ENCODE data around the gene ATM.

The ATM gene

DNA sequence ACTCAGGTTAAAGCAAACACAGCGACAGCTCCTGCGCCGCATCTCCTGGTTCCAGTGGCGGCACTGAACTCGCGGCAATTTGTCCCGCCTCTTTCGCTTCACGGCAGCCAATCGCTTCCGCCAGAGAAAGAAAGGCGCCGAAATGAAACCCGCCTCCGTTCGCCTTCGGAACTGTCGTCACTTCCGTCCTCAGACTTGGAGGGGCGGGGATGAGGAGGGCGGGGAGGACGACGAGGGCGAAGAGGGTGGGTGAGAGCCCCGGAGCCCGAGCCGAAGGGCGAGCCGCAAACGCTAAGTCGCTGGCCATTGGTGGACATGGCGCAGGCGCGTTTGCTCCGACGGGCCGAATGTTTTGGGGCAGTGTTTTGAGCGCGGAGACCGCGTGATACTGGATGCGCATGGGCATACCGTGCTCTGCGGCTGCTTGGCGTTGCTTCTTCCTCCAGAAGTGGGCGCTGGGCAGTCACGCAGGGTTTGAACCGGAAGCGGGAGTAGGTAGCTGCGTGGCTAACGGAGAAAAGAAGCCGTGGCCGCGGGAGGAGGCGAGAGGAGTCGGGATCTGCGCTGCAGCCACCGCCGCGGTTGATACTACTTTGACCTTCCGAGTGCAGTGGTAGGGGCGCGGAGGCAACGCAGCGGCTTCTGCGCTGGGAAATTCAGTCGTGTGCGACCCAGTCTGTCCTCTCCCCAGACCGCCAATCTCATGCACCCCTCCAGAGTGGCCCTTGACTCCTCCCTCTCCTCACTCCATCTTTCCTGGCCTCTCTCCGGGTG lies at the start of gene ATM, which contains the start of gene NPAT (continued):
- TF ChIP-seq ZNF140 (tag by site-specific recombination; IDR thresholded peaks at IDR 0.05) (no peak), ZFP41 (tag by site-specific recombination; IDR thresholded peaks at IDR 0.05; ENCODE audit: borderline replicate concordance) (no peak), SP3 (tag by site-specific recombination; IDR thresholded peaks at IDR 0.05) (peak; percentile 71), KLF9 (tag by site-specific recombination; IDR thresholded peaks at IDR 0.05; ENCODE audit: low read depth) (peak; percentile 45; the same call in 1 of the 2 replicates)

DNA sequence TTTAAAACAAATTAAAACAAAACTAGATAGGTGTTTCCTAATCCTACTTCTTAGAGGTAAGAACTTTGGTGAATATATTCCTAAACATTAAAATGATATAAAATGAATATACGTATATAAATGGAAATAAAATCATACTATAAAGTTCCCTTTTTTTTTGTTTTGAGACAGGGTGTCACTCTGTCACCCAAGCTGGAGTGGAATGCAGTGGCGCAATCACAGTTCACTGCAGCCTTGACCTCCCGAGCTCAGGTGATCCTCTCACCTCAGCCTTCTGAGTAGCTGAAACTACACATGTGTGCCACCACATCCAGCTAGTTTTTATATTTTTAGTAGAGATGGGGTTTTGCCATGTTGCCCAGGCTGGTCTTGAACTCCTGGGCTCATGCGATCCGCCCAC lies 45.3 kb upstream of the ATM start:
- ChIA-PET CTCF (no interaction called here), POLR2A (no interaction called here)
- Histone ChIP-seq H3K9me3 (ENCODE audit: control insufficient read depth, insufficient read depth, low read depth, low read length) (no peaks in the 10 kb centered on the region), H3K36me3 (ENCODE audit: control insufficient read depth in 2 of 2, insufficient read depth in 1 of 2, low read length in 2 of 2) (peaks cover 11 to 86% of the 10 kb centered on the region in 2 experiments), H3K27ac (ENCODE audit: extremely low read depth, low read depth, low read length) (no peak overlapping the region), H3K4me3 (ENCODE audit: low read depth, low read length) (no peak overlapping the region), H3K4me1 (ENCODE audit: control insufficient read depth, insufficient read depth, low read length) (no peaks in the 10 kb centered on the region)
- TF ChIP-seq MYNN (tag by site-specific recombination; IDR thresholded peaks at IDR 0.05; ENCODE audit: borderline replicate concordance): no peak
- TF ChIP-seq ZNF501 (tag by site-specific recombination; IDR thresholded peaks at IDR 0.05): no peak
- TF ChIP-seq ZNF707 (tag by site-specific recombination; IDR thresholded peaks at IDR 0.05): no peak
- TF ChIP-seq ZBTB7A (tag by site-specific recombination; IDR thresholded peaks at IDR 0.05; ENCODE audit: low read depth): no peak
- TF ChIP-seq, protein P1, sequence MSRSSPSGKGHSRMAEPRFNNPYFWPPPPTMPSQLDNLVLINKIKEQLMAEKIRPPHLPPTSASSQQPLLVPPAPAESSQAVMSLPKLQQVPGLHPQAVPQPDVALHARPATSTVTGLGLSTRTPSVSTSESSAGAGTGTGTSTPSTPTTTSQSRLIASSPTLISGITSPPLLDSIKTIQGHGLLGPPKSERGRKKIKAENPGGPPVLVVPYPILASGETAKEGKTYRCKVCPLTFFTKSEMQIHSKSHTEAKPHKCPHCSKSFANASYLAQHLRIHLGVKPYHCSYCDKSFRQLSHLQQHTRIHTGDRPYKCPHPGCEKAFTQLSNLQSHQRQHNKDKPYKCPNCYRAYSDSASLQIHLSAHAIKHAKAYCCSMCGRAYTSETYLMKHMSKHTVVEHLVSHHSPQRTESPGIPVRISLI (tag by site-specific recombination; IDR thresholded peaks at IDR 0.05): no peak
- TF ChIP-seq, protein P2, sequence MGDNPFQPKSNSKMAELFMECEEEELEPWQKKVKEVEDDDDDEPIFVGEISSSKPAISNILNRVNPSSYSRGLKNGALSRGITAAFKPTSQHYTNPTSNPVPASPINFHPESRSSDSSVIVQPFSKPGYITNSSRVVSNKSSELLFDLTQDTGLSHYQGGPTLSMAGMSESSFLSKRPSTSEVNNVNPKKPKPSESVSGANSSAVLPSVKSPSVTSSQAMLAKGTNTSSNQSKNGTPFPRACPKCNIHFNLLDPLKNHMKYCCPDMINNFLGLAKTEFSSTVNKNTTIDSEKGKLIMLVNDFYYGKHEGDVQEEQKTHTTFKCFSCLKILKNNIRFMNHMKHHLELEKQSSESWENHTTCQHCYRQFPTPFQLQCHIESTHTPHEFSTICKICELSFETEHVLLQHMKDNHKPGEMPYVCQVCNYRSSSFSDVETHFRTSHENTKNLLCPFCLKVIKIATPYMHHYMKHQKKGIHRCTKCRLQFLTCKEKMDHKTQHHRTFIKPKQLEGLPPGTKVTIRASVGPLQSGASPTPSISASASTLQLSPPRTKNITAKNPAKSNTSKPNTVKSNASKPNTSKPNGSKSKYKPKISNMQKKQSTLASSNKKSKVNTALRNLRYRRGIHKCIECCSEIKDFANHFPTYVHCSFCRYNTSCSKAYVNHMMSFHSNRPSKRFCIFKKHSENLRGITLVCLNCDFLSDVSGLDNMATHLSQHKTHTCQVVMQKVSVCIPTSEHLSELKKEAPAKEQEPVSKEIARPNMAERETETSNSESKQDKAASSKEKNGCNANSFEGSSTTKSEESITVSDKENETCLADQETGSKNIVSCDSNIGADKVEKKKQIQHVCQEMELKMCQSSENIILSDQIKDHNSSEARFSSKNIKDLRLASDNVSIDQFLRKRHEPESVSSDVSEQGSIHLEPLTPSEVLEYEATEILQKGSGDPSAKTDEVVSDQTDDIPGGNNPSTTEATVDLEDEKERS (tag by site-specific recombination; IDR thresholded peaks at IDR 0.05): no peak
- no peak for TF ChIP-seq ZNF624 (tag by site-specific recombination; IDR thresholded peaks at IDR 0.05)
- TF ChIP-seq ZNF274 (IDR thresholded peaks at IDR 0.05; ENCODE audit: low read length): no peak
- no peak for TF ChIP-seq ZNF274 (tag by site-specific recombination; IDR thresholded peaks at IDR 0.05; ENCODE audit: borderline replicate concordance)
- no peak for TF ChIP-seq ZNF423 (tag by site-specific recombination; IDR thresholded peaks at IDR 0.05)
- no peak for TF ChIP-seq ZFP3 (tag by site-specific recombination; IDR thresholded peaks at IDR 0.05; ENCODE audit: low read depth)
- no peak for TF ChIP-seq ZNF2 (tag by site-specific recombination; IDR thresholded peaks at IDR 0.05)
- no peak for TF ChIP-seq ZNF202 (tag by site-specific recombination; IDR thresholded peaks at IDR 0.05; ENCODE audit: borderline replicate concordance)
- TF ChIP-seq ZNF132 (tag by site-specific recombination; IDR thresholded peaks at IDR 0.05; ENCODE audit: borderline replicate concordance): no peak
- TF ChIP-seq ZNF114 (tag by site-specific recombination; IDR thresholded peaks at IDR 0.05): no peak

DNA sequence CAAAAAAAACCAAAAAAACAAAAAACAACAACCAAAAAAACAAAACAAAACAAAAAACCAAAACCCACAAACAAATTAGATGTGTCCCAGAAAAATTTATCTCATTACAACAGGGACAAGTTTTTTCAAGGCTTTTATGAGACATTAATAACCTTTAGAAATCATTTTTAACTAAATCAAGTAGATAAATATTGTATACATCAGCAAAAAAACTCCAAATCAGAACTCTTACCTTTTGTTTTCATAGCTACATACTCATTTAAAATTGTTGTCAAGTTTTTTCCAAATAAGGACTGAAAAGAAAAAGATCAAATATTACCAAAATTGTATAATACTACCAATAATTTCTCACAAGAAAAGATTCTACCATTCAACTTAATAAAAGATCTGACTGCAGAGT lies 29.1 kb upstream of the ATM start:
- Histone ChIP-seq H3K4me1 (ENCODE audit: control insufficient read depth, insufficient read depth, low read length) (no peaks in the 10 kb centered on the region), H3K4me3 (ENCODE audit: low read depth, low read length) (no peak overlapping the region), H3K36me3 (ENCODE audit: control insufficient read depth in 2 of 2, insufficient read depth in 1 of 2, low read length in 2 of 2) (peaks cover 10 to 73% of the 10 kb centered on the region in 2 experiments), H3K9me3 (ENCODE audit: control insufficient read depth, insufficient read depth, low read depth, low read length) (no peaks in the 10 kb centered on the region), H3K27ac (ENCODE audit: extremely low read depth, low read depth, low read length) (no peak overlapping the region)
- CTCF ChIA-PET: interaction anchor here (0.8 kb wide), 1 partner anchor 23 kb away, joined by 3 read pairs; no protein-coding TSS in a partner anchor
- POLR2A ChIA-PET: no interaction called here
- TF ChIP-seq, protein P3, sequence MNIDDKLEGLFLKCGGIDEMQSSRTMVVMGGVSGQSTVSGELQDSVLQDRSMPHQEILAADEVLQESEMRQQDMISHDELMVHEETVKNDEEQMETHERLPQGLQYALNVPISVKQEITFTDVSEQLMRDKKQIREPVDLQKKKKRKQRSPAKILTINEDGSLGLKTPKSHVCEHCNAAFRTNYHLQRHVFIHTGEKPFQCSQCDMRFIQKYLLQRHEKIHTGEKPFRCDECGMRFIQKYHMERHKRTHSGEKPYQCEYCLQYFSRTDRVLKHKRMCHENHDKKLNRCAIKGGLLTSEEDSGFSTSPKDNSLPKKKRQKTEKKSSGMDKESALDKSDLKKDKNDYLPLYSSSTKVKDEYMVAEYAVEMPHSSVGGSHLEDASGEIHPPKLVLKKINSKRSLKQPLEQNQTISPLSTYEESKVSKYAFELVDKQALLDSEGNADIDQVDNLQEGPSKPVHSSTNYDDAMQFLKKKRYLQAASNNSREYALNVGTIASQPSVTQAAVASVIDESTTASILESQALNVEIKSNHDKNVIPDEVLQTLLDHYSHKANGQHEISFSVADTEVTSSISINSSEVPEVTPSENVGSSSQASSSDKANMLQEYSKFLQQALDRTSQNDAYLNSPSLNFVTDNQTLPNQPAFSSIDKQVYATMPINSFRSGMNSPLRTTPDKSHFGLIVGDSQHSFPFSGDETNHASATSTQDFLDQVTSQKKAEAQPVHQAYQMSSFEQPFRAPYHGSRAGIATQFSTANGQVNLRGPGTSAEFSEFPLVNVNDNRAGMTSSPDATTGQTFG (tag by site-specific recombination; IDR thresholded peaks at IDR 0.05; ENCODE audit: borderline replicate concordance): no peak
- TF ChIP-seq MEIS1 (CRISPR knock-in tag; IDR thresholded peaks at IDR 0.05; ENCODE audit: borderline replicate concordance) (no peak), ZNF121 (tag by site-specific recombination; IDR thresholded peaks at IDR 0.05) (no peak), ZFP69B (tag by site-specific recombination; IDR thresholded peaks at IDR 0.05) (no peak), ZFP37 (tag by site-specific recombination; IDR thresholded peaks at IDR 0.05) (no peak), ZNF114 (tag by site-specific recombination; IDR thresholded peaks at IDR 0.05) (no peak), ZNF302 (tag by site-specific recombination; IDR thresholded peaks at IDR 0.05; ENCODE audit: low read depth) (no peak)
- TF ChIP-seq, protein P4, sequence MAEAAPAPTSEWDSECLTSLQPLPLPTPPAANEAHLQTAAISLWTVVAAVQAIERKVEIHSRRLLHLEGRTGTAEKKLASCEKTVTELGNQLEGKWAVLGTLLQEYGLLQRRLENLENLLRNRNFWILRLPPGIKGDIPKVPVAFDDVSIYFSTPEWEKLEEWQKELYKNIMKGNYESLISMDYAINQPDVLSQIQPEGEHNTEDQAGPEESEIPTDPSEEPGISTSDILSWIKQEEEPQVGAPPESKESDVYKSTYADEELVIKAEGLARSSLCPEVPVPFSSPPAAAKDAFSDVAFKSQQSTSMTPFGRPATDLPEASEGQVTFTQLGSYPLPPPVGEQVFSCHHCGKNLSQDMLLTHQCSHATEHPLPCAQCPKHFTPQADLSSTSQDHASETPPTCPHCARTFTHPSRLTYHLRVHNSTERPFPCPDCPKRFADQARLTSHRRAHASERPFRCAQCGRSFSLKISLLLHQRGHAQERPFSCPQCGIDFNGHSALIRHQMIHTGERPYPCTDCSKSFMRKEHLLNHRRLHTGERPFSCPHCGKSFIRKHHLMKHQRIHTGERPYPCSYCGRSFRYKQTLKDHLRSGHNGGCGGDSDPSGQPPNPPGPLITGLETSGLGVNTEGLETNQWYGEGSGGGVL (tag by site-specific recombination; IDR thresholded peaks at IDR 0.05): no peak
